CD4-positive, alpha-beta T cell treated with Interleukin-6 at 100 ng/mL for 8 hours (primary cell): Measurements from ENCODE around the gene HMGB1.
"Not testable (repeated sequence)": the region's sequence is repeated elsewhere in the genome, so short reads cannot be mapped to it uniquely, and the experiment has no call there.

ENCODE experiments used
- DNase-seq: peaks from one replicate; pipeline ENCODE4 v3.0.0-alpha.2; 2020; ENCODE audit warnings: mixed read lengths, low spot score

HMGB1 gene

DNA sequence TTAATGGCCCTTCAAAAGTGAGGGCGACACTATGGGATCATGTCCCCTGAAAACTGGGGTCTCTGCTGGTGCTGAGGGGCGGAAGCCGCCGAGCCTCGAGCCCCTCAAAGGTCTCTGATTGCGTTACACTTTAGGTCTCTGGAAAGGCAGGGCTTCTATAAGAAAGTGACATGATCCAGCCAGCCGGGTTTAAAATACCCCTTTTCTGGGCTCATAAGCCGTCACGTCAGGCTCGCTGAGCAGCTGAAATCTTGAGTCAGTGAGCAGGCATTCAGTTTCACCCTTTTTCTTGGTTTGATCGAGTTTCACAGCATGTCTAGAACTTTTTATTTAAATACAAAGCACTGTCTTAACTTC is 600 bp upstream of the HMGB1 start:
- DNase-seq = no peak

DNA sequence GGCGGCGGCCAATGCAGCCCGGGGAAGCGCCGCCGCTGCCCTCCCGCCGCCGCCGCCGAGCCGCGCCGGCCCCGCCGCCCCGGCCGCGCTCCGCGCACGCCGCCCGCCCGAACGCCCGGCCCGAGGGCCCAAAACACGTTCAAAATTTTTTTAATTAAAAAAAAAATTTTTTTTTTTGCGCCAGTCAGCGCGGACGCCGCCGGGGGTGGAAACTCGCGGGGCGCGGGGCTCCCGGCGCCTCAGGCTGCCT is 468 bp downstream of the HMGB1 start:
- no peak for DNase-seq

DNA sequence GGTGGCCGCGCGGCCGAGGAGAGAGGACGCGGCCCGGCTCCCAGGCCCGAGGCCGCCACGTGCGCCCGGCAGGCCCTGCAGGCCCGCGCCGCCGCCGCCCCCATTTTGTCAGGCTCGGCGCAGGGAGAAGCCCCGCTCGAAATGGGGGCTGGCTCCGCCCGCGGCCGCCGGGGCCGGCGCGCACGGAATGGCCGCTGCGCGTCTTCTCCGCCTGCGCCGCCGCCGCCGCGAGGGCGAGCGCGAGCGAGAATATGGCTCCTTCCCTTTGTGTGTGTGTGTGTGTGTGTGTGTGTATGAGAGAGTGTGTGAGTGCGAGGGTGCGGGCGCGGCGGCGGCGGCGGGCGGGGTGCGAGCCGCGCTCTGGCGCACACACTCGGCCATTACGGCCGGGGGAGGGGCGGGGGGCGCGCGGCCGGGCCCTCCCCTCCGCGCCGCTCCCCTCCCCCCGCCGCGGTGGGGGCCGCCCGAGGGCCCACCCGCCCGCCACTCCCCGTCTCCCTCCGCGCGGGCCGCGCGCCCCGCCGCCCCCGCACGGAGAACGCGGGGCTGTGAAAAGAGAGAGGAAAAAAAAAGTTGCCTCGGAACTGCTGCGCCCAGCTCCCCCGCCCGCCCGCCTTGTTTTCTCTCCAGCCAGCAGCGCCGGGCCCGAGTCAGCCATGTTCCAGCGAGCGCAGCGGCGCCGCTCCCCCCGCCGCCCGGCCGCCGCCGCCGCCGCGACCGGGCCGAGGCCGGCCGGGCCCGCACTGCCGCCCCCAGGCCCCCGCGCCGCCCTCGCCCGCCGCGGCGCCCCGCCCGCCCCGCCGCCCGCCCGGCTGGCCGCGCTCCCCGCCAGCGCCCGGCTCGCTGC is 1.0 kb downstream of the HMGB1 start:
- peak; percentile 73 for DNase-seq

DNA sequence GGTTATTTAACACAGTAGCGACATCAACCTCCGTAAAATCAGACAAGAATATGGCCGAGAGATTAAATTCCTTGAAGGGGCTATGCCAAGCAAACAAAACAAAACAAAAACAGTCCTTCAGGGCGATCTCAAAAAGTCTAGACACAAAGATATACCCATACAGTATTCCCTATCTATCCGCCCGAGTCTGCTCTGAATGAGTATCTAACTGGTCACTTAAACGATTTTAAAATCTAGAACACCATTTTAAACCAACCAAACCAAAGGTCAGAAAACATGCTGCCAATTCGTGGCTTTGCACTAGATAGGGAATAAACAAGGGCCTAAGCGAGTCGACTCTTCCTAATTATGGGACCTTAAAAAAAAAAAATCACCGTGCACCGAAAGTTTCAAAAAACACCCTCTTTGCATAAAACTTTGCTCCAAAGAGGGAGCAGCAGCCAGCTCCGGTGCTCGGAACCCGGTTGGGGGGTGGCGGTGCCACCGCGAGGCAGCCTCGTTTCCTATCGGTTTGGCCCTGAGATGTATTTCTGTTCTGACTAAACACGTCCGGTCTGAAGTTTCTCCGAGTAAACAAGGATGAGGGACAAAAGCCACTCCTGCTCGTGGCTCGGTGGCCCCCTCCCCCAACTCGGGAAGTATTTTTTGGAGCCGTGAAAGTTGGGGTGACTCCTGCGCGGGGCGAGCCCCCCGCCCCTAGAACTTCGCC is 1.8 kb downstream of the HMGB1 start:
- peak; percentile 81 for DNase-seq

DNA sequence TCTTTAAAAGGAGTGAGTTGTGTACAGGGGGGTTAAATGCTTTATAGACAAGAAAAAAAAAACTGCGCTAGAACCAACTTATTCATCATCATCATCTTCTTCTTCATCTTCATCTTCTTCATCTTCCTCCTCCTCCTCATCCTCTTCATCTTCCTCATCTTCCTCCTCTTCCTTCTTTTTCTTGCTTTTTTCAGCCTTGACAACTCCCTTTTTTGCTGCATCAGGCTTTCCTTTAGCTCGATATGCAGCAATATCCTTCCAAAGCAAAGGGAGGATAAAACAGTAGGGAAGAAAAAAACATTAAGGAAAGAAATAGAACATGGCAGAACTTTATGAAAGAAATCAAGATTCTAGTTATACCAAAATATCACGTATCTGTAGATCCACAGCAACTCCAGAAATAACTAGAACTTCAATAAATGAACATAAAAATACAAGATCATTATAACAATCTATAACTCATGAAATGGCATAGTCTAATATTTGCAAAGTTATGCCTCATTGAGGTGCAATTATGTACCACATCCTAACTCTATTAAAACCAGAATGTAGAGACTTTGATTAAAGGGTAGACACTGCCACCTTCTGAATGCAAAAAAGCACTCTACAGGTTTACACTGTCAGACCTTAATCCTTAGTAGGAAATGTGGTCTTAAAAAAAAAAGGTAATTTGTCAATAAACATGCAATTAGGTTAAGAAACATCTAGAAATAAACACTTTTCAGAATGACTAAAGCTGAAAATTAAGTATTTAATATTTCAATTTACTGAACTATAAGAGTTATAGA is 4.3 kb downstream of the HMGB1 start:
- peak; percentile 65 for DNase-seq

DNA sequence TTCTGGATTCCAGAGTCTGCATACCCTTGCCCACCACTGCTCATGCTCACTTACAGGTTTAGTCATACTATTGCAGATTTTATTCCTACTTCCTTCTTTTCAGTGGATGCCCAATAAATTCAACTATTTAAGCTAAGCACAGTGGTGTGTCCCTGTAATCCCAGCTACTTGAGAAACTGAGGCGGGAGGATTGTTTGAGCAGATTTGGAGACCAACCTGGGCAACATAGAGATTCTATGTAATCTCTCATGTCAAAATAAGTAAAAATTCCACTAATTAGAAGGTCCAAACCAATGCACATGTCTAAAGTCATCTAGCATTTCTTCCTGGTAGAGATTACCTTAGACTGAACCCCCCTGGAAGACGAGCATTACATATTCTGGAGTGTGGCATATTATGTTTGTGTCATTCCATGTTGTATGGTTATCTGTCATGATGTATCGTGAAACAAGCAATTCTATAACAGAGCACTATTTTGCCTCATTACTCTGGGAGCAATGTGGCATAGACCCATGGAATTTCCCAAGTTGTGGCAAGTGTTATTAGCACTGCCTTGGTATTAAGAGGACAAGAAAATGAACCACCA is 8.3 kb downstream of the HMGB1 start:
- no peak for DNase-seq

DNA sequence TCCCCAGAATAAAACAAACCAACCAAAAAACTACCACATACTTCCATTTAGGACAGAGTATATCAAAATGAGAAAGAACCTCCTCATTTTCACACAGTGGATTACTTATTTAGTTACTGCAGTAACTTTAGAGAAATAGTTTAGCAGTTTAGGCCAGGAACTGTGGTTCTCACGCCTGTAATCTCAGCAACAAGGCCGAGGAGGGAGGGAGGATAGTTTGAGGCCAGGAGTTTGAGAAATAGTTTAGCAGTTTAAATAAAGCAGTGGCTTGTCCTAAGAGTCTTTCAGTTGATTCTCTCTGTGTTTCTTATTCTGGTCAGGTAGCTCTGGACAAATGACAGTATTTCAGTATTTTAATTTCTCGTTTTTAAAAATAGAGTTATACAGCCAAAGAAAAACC is 9.4 kb downstream of the HMGB1 start:
- no peak for DNase-seq

DNA sequence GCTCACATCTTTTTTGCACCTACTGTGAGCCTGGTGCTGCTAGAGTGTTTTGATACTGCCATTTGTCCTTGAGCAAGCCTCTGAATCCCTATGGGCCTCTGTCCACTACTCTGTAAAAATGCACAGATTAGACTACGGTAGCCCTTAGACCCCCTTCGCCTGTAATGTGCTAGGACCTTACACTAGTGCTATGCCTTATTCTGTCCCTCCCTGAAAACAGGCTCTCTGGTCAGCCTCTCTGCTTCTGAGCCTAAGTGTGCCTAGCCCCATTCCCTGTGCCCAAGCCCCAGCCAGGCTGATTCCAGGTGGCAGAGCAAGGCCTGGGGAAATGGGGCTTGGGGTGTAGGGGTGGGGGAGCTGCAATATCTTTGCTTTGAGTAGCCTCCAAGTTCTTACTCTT is 10.7 kb downstream of the HMGB1 start:
- no peak for DNase-seq

DNA sequence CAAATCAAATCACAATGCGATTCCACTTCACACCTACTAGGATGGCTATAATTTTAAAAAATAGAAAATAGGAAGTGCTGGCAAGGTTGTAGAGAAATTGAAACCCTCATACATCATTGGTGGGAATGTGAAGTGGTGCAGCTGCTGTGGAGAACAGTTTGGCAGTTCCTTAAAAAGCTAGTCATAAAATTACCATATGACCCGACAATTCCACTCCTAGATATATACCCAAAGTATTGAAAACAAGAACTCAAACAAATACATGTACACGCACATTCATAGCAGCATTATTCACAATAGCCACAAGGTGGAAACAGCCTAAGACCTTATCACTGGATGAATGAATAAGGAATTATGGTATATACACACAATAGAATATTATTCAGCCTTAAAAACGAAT is 12.0 kb downstream of the HMGB1 start:
- DNase-seq = no peak

DNA sequence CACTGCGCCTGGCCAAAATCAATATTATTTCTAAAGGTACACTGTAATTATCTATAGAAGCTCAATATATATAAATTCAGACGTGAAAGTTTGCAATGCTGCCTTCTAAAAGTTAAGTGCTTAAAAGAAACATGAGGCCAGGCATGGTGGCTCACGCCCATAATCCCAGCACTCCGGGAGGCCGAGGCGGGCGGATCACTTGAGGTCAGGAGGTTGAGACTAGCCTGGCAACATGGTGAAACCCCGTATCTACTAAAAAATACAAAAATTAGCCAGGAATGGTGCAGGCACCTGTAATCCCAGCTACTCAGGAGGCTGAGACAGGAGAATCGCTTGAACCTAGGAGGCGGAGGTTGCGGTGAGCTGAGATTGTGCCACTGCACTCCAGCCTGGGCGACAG is 14.3 kb downstream of the HMGB1 start:
- DNase-seq = not testable (repeated sequence)

DNA sequence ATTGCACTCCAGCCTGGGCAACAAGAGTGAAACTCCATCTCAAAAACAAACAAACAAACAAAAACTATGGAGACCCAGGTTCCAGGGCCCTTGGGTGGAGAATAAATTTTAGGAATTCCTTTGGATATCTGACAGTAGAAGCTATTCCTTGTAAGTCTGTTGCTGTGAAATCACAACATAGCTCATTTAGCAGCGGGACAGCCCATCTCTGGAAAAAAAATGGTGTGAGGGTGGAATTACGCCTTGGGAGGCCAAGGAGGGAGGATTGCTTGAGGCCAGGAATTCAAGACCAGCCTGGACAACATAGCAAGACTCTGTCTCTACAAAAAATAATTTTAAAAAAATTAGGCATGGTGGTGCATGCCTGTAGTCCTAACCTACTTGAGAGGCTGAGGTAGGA is 15.7 kb downstream of the HMGB1 start:
- DNase-seq = no peak

DNA sequence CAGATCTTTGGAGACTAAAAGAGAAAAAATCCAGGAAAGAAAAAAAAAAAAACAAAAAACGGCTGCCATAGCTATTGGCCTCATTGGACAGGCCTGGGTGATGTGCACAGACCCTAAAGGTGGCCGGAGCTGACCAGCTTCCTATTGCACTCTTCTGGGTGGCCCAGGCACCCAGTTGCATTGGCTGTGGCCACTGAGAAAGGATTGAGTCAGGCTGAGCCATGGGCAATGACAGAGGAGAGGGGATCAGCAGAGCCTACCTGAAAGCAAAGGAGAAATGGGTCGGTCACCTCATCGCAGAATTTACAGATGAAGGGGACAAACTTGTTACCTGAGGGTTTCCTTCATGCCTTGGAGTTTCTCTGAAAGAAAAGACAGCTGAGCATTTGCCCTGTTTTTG is 17.3 kb downstream of the HMGB1 start:
- no peak for DNase-seq

DNA sequence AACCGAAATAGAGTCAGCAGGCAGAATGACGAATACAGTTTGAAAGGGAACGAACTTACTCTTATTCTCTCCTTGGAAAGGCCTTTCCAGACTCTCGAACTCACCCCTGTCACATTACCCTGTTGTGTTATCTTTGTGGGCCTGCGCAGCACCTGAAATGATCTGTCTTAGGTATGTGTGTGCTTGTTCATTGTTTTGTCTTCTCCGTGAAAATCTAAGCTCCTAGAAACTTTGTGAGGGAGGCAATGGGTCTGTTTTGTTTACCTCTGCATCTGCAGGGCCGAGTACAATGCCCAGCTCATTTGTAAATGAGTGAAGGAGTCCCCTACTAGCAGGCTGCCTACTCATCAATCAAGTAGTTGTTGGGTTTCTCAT is 19.6 kb downstream of the HMGB1 start:
- no peak for DNase-seq

DNA sequence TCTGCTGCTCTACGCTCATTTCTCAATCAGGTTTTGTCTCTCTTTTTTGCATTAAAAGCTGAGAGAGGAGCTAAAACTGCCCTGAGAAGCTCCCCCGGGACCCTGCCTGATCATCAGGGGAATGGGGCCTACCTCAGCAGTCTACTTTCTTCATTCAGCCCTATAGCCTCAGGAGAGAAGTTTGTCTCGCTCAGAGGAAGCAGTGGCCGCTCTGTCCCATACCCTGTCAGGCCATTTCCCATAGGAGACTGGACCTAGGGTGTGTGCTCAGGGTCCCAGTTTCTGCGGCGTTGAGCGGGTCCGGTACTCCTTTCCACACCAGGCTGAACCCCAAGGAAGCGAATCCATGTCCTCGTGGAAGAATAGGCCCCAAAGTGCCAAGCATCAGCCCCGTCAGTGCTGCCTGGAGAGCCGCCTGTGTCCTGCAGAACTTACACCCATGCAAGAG is 21.8 kb downstream of the HMGB1 start:
- no peak for DNase-seq

DNA sequence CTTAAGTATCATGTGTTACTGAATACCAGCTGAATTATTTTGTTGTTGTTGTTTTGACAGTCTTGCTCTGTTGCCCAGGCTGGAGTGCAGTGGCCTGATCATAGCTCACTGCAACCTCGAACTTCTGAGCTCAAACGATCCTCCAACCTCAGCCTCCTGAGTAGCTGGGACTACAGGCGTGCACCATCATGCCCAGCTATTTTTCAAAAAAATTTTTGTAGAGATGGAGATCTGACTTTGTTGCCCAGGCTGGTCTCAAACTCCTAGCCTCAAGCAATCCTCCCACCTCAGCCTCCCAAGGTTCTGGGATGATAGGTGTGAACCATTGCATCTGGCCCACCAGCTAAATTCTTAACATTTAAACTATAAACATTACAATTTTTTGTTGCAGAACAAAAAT is 22.2 kb downstream of the HMGB1 start:
- DNase-seq = not testable (repeated sequence)

DNA sequence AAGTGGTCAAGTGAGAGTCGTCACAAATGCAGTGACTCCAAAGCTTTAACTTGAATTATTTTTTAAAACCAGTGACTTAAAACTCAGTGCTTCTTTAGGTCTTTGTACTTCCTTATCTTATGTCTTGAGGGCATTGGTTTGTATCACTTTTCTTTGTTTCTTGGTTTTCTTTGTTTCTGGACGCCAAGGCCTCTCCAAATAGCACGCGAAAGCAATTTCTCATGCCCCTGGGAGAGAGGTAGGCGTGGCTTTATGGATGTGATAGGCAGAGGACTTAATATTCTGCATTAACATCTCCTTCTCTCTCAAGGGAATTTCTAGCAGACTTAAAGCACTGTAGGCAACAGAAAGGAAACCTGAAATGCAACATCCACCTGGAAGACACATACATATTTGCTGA is 22.8 kb downstream of the HMGB1 start:
- DNase-seq = no peak

DNA sequence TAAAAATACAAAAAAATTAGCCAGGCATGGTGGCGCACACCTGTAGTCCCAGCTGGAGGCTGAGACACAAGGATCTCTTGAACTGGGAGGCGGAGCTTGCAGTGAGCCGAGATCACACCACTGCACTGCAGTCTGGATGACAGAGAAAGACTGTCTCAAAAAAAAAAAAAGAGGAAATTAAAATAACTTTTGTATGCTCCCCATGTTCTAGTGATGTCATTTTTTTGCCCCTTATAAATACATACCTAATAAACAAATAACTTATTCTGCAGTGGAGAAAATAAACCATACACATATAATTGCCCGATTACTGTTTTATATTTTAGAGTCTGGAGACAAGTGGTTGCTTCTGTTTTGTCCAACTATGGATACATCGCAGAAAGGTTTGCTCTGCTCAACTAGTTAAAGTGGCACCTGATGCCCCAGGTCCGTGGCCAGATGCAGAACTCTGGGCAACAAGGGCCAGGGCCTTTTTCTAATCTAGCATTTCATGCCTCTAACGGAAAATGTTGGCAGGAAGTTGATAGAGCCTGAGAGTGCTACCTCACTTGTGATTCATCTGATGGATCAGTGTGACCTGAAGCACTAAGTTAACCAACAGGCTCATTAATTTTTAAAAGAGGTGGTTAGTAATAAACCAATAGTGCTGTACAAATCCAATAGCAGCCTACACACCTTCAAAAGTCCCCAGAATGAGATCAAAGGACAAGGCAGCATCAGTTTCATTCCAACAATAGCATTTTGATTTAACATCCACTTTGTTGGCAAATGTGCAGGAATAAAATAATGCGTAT is 24.6 kb downstream of the HMGB1 start:
- DNase-seq = no peak

DNA sequence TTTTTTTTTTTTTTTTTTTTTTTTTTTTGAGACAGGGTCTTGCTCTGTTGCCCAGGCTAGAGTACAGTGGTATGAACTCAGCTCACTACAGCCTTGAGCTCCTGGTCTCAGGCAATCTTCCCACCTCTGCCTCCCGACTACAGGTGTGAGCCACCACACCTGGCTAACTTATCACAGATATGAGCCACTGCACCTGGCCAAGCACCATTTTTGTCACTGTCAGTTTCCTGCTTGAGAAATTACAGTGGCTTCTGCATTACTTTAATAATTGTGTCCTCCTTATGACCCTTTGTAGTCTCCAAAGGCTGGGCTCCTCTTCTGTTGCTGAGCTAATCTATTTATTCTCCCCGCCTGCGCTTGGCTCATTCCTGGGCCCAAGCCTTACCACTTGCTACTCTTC is 27.4 kb downstream of the HMGB1 start:
- no peak for DNase-seq

DNA sequence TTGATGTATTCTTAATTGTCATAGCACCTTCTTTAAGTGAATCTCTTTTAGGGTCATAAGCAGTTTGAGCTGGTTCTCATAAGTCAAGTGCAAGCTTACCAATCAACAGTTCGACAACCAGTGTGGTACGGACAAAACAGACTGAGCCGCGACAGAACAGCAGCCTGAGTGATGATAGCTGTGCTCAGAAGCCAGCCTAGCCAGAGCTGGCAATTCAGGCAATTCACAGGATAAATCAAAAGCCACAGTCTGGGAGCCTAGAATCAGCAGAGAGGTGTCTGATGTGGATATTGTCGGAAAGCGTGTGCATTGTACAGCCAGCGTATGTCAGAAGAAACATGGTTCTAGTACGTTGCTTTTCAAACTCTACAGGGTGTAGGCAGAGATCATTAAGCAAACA is 28.6 kb downstream of the HMGB1 start:
- no peak for DNase-seq

DNA sequence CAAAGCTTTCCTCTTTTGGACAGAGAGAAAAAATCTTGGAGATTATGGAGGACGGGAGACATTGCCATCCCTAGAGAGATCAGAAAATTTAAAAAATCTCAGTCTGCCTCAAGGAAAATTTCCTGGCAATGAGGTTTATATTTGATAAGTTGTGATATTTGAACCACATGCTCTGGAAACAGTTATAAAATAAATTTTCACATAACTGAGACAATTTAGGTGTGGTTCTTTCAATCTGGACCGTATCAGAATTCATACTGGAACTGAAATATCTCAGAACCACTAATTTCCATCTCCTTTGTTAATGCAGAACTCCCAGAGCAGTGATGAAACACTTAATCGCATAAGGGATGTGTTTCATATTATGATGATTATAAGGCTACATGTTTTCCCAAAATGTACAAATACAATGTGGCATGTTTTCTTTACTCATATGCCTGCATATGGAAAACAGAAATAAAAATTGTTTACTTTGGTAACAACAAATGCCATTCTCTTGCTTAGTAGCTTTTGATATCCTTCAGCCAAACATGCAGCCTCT is 29.8 kb downstream of the HMGB1 start:
- no peak for DNase-seq

DNA sequence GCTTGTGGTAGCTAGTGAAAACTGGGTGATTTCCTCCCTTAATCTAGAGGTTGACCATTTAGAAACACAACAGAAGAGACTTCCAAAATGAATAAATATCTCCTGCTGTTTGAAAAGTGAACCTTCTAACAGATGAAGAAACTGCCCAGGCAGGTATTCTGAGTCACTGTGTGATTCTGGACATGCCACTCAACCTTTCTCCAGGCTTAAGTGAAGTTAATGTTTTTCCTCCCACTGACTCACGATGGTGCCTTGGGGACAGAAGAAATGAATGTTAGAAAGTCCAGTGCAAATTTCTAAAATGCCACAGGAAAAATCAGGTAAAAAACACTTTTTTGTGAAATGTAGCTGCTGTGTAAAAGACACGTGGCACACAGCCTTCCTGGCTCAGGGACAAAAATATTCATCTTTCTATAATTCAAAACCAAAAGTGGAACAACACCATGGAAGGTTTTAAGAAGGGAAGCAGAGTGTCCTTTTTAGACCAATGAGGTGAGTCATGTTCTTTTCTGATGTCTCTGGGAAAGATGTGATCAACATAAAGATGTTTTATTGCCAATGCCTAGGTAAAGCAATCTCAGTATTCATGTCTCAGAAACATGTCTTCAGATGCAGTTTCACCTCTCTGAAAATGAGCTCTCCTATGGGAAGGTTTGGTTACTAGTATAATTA is 34.3 kb downstream of the HMGB1 start:
- no peak for DNase-seq
